GM12878 (cell line): ENCODE data around the gene DTWD2. TPM values are rescaled to one million over a fixed set of nuclear protein-coding genes. Genes with fewer than 3 reads are reported as not detected.
A peak's percentile ranks its signal among the peaks of the same experiment; 100 is the strongest.

ENCODE experiments used
- CEBPZ ChIP-seq: fragments of 150-350 bp; IDR thresholded peaks from 2 replicates; pipeline ENCODE4 v1.6.1; 2016; ENCODE audit warnings: low read depth, low read length
- CHD4 ChIP-seq: fragments of 200-600 bp; sonication (generic); IDR thresholded peaks from 2 replicates; pipeline ENCODE4 v1.6.1; 2016; ENCODE audit warnings: mild to moderate bottlenecking
- E2F4 ChIP-seq: IDR thresholded peaks from 2 replicates; pipeline ENCODE4 v1.6.1; 2012; ENCODE audit warnings: low read depth, low read length, improper control_type of control experiment
- EP300 ChIP-seq, 2 experiments: fragments of 150-350 bp in 1 of 2; IDR thresholded peaks; 2 replicates each; pipeline ENCODE4 v1.6.1; 2011 to 2012; ENCODE audit warnings: low read depth in 2 of 2, low read length in 2 of 2, borderline replicate concordance in 1 of 2, improper control_type of control experiment in 1 of 2, inconsistent platforms in 1 of 2; ENCODE audit not compliant: control insufficient read depth in 1 of 2
- FOXK2 ChIP-seq: fragments of 450-650 bp; IDR thresholded peaks from 2 replicates; pipeline ENCODE4 v1.6.1; 2017; ENCODE audit warnings: mild to moderate bottlenecking, moderate library complexity
- HDAC6 ChIP-seq: fragments of 200-600 bp; sonication (generic); IDR thresholded peaks from one replicate; pipeline ENCODE4 v1.8.0; 2017; ENCODE audit warnings: antibody characterized with exemption; ENCODE audit not compliant: unreplicated experiment
- HDGF ChIP-seq: fragments of 450-650 bp; IDR thresholded peaks from 2 replicates; pipeline ENCODE4 v1.6.1; 2016; ENCODE audit warnings: antibody characterized with exemption
- IKZF1 ChIP-seq: fragments of 450-650 bp; conservative IDR thresholded peaks from 2 replicates; pipeline ENCODE4 v1.6.1; 2017; ENCODE audit warnings: antibody characterized with exemption, mild to moderate bottlenecking
- IRF5 ChIP-seq: fragments of 450-650 bp; IDR thresholded peaks from 2 replicates; pipeline ENCODE4 v1.6.1; 2017; ENCODE audit warnings: borderline replicate concordance
- KDM1A ChIP-seq: fragments of 200-600 bp; sonication (generic); IDR thresholded peaks from 2 replicates; pipeline ENCODE4 v1.6.1; 2016; ENCODE audit warnings: borderline replicate concordance
- KLF5 ChIP-seq: fragments of 450-650 bp; IDR thresholded peaks from 2 replicates; pipeline ENCODE4 v1.6.1; 2014; ENCODE audit warnings: mild to moderate bottlenecking; ENCODE audit not compliant: partially characterized antibody
- MAX ChIP-seq: IDR thresholded peaks from 2 replicates; pipeline ENCODE4 v1.6.1; 2012; ENCODE audit warnings: low read depth, low read length, improper control_type of control experiment
- MLLT1 ChIP-seq: fragments of 450-650 bp; IDR thresholded peaks from 2 replicates; pipeline ENCODE4 v1.6.1; 2016; ENCODE audit warnings: mild to moderate bottlenecking
- POLR2A ChIP-seq: IDR thresholded peaks from 2 replicates; pipeline ENCODE4 v1.6.1; 2011; ENCODE audit warnings: low read depth, mild to moderate bottlenecking, low read length
- RFX5 ChIP-seq: IDR thresholded peaks from 2 replicates; pipeline ENCODE4 v1.6.1; 2011; ENCODE audit warnings: low read depth, low read length, improper control_type of control experiment
- YBX1 ChIP-seq: fragments of 450-650 bp; IDR thresholded peaks from 2 replicates; pipeline ENCODE4 v1.6.1; 2016; ENCODE audit warnings: antibody characterized with exemption
- ZNF384 ChIP-seq: IDR thresholded peaks from 2 replicates; pipeline ENCODE4 v1.6.1; 2012; ENCODE audit warnings: low read depth, mild to moderate bottlenecking, low read length, improper control_type of control experiment, borderline replicate concordance
- polyA plus RNA-seq, 11 experiments: library from polyadenylated mRNA; depleted of rRNA in 4 of 11; unstranded in 6 of 11; stranded (reverse) in 5 of 11; fragments of >200 nt; fragmentation: Nextera tagmentation in 4 of 11; fragmentation: Illumina TruSeq in 1 of 11; extraction: Ambion mirVana in 4 of 11; extraction: Trizol in 1 of 11; gene quantifications; 1 replicate in 1 of 11; 2 replicates in 10 of 11; pipeline versions ENCODE4 v1.2.1 to v1.2.3, GENCODE V29; 2011 to 2016; ENCODE audit warnings: inconsistent platforms in 2 of 11, missing spikeins in 2 of 11, low read depth in 1 of 11
- total RNA-seq, 4 experiments: library from RNA; depleted of rRNA in 3 of 4; stranded (reverse); fragments of >200 nt in 3 of 4; fragmentation: Illumina TruSeq in 1 of 4; extraction: Trizol in 1 of 4; gene quantifications; 2 replicates each; pipeline versions ENCODE4 v1.2.1 to v1.2.3, GENCODE V29; 2013 to 2021

DTWD2 gene
- total and polyA plus RNA-seq, 10 of the 15 experiments (the other 5 are each of a cell fraction or from before 2014, with no cell fraction given) = 0.93 to 8.4 (median 5.1) TPM

- TF ChIP-seq IRF5 = no peak
- TF ChIP-seq ZNF384 = 0 out of 2 replicates have a peak, but pooled peaks have one; percentile 4
- peak; percentile 75; the same call in 1 of the 2 replicates for TF ChIP-seq HDGF
- TF ChIP-seq CHD4 = no peak
- TF ChIP-seq HDAC6 = no peak
- TF ChIP-seq POLR2A = peak; percentile 83
- TF ChIP-seq MAX = peak; percentile 83
- peak; percentile 91 for TF ChIP-seq IKZF1
- TF ChIP-seq KDM1A = no peak
- peak; percentile 84 for TF ChIP-seq KLF5
- TF ChIP-seq E2F4 = no peak
- TF ChIP-seq YBX1 = no peak
- TF ChIP-seq EP300 (IDR thresholded peaks at IDR 0.05; ENCODE audit: borderline replicate concordance in 1 of 2, control insufficient read depth in 1 of 2, low read depth in 2 of 2, low read length in 2 of 2) = 0 out of 4 replicates have a peak, but pooled peaks have one; percentile 8
- TF ChIP-seq CEBPZ = no peak
- peak; percentile 60; the same call in 1 of the 2 replicates for TF ChIP-seq RFX5
- TF ChIP-seq FOXK2 = no peak
- TF ChIP-seq MLLT1 = no peak
- TF ChIP-seq, all 136 proteins: peak for 60
These were observed at the start of gene DTWD2 (continued) for GRCh38 chr5:118987988-118988865.
